ENCODE measurements around the gene BTG4. TPM values are rescaled to one million over a fixed set of nuclear protein-coding genes. Genes with fewer than 3 reads are reported as not detected.

BTG4 gene
- total RNA-seq, 1 experiment from 2014 or later: not detected

GRCh38 chr11:111537336-111537860 is 25.2 kb upstream of the BTG4 start (continued):
- no peak for TF ChIP-seq EZH2phosphoT487 (IDR thresholded peaks at IDR 0.05; ENCODE audit: borderline replicate concordance)

- Histone ChIP-seq H3K79me2 (ENCODE audit: insufficient read depth, low read length) (no peaks in the 10 kb centered on the region), H3K9me2 (ENCODE audit: insufficient read depth) (no peaks in the 10 kb centered on the region), H4K20me1 (ENCODE audit: insufficient read depth) (no peaks in the 10 kb centered on the region), H3K36me3 (ENCODE audit: control insufficient read depth in 1 of 2, insufficient read depth in 2 of 2, low read length in 2 of 2) (no peaks in the 10 kb centered on the region), H3K27me3 (ENCODE audit: insufficient read depth, low read length) (no peaks in the 10 kb centered on the region; the same call in 1 of the 2 replicates), H3K4me2 (ENCODE audit: low read length) (no peak overlapping the region), H3K9ac (ENCODE audit: low read length) (no peak overlapping the region), H3K27ac (ENCODE audit: low read depth, low read length) (no peak overlapping the region), H3K4me3 (replicated peaks in 1 of 2; ENCODE audit: low read depth in 1 of 2, low read length in 2 of 2) (no peak overlapping the region), H3K9me3 (ENCODE audit: control insufficient read depth in 1 of 2, insufficient read depth in 1 of 2, low read depth in 1 of 2, low read length in 2 of 2) (no peaks in the 10 kb centered on the region), H3K4me1 (ENCODE audit: control insufficient read depth in 1 of 2, insufficient read depth in 2 of 2, low read length in 2 of 2) (peaks cover 0 to 13% of the 10 kb centered on the region in 2 experiments; a peak in 2 of 4 replicates), H2AFZ (ENCODE audit: low read depth, low read length, poor library complexity, severe bottlenecking) (no peak overlapping the region)
- BruUV-seq (replicated peaks): no TSS peak
- ATAC-seq (no peak), DNase-seq (ENCODE audit: low read depth, low spot score) (no peak)
- intact Hi-C loops (cut with micrococcal nuclease): no loop called here
- POLR2A ChIA-PET: no interaction called here
- TF ChIP-seq ZNF274 (IDR thresholded peaks at IDR 0.05; ENCODE audit: low read depth, low read length) (no peak), JUND (IDR thresholded peaks at IDR 0.05) (no peak), RAD21 (IDR thresholded peaks at IDR 0.05; ENCODE audit: low read depth) (no peak), MAX (IDR thresholded peaks at IDR 0.05) (no peak)
- RAD21 ChIA-PET (ENCODE audit: low non-redundant PET in 1 of 2, low total read pairs in 2 of 2, uncharacterized antibody in 2 of 2, unreplicated experiment in 2 of 2): no interaction called here
- CTCF ChIA-PET: no interaction called here
Measured at GRCh38 chr11:111535281-111535680, 23.1 kb upstream of the BTG4 start.

- no peak overlapping the region for H3K9ac ChIP-seq (ENCODE audit: low read length)
- no peak overlapping the region for H2AFZ ChIP-seq (ENCODE audit: low read depth, low read length, poor library complexity, severe bottlenecking)
- no peak overlapping the region for H3K4me3 ChIP-seq (replicated peaks in 1 of 2; ENCODE audit: low read depth in 1 of 2, low read length in 2 of 2)
- ATAC-seq: no peak
- BruUV-seq (replicated peaks): no TSS peak
- ChIA-PET RAD21 (ENCODE audit: low non-redundant PET in 1 of 2, low total read pairs in 2 of 2, uncharacterized antibody in 2 of 2, unreplicated experiment in 2 of 2) (no interaction called here), POLR2A (no interaction called here), CTCF (no interaction called here)
- no peaks in the 10 kb centered on the region for H3K9me3 ChIP-seq (ENCODE audit: control insufficient read depth in 1 of 2, insufficient read depth in 1 of 2, low read depth in 1 of 2, low read length in 2 of 2)
- no peak overlapping the region for H3K27ac ChIP-seq (ENCODE audit: low read depth, low read length)
- no peaks in the 10 kb centered on the region for H4K20me1 ChIP-seq (ENCODE audit: insufficient read depth)
- no peaks in the 10 kb centered on the region for H3K9me2 ChIP-seq (ENCODE audit: insufficient read depth)
- H3K4me2 ChIP-seq (ENCODE audit: low read length): no peak overlapping the region
- no peaks in the 10 kb centered on the region for H3K79me2 ChIP-seq (ENCODE audit: insufficient read depth, low read length)
- H3K36me3 ChIP-seq (ENCODE audit: control insufficient read depth in 1 of 2, insufficient read depth in 2 of 2, low read length in 2 of 2): no peaks in the 10 kb centered on the region
- intact Hi-C loops (cut with micrococcal nuclease): no loop called here
- peaks cover 0 to 13% of the 10 kb centered on the region in 2 experiments; a peak in 2 of 4 replicates for H3K4me1 ChIP-seq (ENCODE audit: control insufficient read depth in 1 of 2, insufficient read depth in 2 of 2, low read length in 2 of 2)
- H3K27me3 ChIP-seq (ENCODE audit: insufficient read depth, low read length): no peaks in the 10 kb centered on the region; the same call in 1 of the 2 replicates
- no peak for DNase-seq (ENCODE audit: low read depth, low spot score)
- TF ChIP-seq TCF7L2 (IDR thresholded peaks at IDR 0.05; ENCODE audit: borderline replicate concordance, extremely low read depth, insufficient read depth, insufficient read length) (no peak), SRF (IDR thresholded peaks at IDR 0.05; ENCODE audit: low read depth) (no peak), REST (IDR thresholded peaks at IDR 0.05; ENCODE audit: low read depth) (no peak), EGR1 (IDR thresholded peaks at IDR 0.05; ENCODE audit: low read depth) (no peak), ZNF274 (IDR thresholded peaks at IDR 0.05; ENCODE audit: low read depth, low read length) (no peak)
Measured at GRCh38 chr11:111532365-111532709, 20.2 kb upstream of the BTG4 start.

Measured in HCT116 (cell line).